Thyroid gland (tissue), 4 donors: ENCODE results near the gene PPIL1.
"Not testable (repeated sequence)": the region's sequence is repeated elsewhere in the genome, so short reads cannot be mapped to it uniquely, and the experiment has no call there.

Experiments used
- CTCF ChIP-seq, 6 experiments: fragments of 200-600 bp in 3 of 6; fragments of 450-650 bp in 3 of 6; sonication (generic) in 3 of 6; IDR thresholded peaks; one replicate each; pipeline ENCODE4 v1.5.1; 2016 to 2019; ENCODE audit warnings: antibody characterized with exemption in 6 of 6, mild to moderate bottlenecking in 2 of 6, inconsistent platforms in 1 of 6, moderate library complexity in 1 of 6
- POLR2A ChIP-seq, 2 donors: fragments of 450-650 bp; IDR thresholded peaks; one replicate each; pipeline ENCODE4 v1.6.1; 2017; ENCODE audit warnings: antibody characterized with exemption in 2 of 2, mild to moderate bottlenecking in 2 of 2, moderate library complexity in 1 of 2

GRCh38 chr6:36891153-36891552 lies 16.6 kb upstream of the PPIL1 start:
- not testable (repeated sequence) for TF ChIP-seq CTCF, POLR2A (IDR thresholded peaks at IDR 0.05)
